ENCODE measurements around the gene TPBG.
"Not testable (repeated sequence)": the region's sequence is repeated elsewhere in the genome, so short reads cannot be mapped to it uniquely, and the experiment has no call there.

The TPBG gene

GRCh38 chr6:82376636-82377035, 13.0 kb downstream of the TPBG start:
- DNase-seq = no peak

DNA sequence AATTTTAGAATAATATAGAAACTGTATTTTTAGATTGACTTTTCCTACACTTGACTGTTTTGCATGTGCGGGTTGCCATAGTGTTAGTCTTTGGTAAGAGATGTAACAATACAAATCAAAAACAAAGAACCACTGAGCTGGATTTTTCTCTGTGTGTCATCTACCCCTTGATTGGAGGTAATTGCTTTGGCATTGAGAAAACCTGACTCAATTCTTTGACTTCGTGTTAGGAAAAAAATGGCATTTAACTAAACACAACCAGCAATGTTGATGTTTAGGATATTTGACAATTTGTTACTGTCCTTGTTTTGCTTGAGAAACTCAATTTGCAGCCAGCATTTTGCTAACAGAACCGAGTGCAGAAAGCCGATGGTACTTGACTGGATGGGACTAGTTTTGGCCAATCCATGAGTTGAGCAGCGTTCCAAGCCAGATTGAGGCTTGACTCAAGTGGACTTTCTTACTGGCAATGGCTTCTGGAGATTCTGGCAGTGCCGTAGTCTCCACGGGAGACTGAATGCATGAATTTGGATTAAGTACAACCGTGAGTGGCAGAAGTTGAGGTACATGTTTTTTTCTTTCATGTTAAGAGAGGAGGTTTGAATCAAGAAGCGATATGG, 17.1 kb downstream of the TPBG start:
- DNase-seq = no peak

GRCh38 chr6:82381278-82381677, 17.7 kb downstream of the TPBG start:
- no peak for DNase-seq

DNA sequence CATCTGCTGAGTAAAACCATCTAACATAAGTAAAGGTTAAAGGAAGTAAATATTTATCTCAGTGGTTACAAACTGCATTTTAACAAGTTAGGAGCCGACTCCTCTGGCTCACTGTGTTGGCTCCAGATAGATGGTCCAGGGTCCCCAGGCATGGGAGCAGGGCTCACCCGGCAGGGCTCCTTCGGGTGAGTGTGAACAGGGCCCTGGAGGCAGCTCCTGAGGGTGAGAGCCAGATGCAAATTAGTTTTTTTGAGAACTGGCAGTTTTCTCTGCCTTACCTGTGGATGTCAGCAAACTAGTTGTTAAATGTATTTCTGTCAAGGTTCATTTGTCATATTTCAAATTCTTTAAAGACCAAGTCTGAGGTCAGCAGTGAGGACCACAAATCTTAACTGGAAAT, 21.5 kb downstream of the TPBG start:
- no peak for DNase-seq

DNA sequence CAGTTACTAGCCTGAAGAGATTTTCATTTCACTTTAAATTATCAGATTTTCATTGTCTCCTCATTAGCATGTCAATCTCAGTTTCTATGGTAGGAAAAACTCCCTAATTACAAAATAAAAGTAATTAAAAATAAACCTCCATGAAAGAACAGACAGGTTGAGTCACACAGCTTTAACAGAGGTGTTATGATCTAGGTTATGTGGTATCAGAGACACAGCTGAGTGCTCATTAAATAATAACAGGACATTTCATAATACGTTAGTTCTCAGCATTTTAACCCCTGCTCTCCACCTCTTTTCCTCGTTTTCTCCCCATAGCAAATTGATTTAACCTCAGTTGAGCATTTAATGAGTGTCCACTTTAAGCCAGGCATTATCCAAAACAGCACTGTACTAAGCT, 21.9 kb downstream of the TPBG start:
- no peak for DNase-seq

DNA sequence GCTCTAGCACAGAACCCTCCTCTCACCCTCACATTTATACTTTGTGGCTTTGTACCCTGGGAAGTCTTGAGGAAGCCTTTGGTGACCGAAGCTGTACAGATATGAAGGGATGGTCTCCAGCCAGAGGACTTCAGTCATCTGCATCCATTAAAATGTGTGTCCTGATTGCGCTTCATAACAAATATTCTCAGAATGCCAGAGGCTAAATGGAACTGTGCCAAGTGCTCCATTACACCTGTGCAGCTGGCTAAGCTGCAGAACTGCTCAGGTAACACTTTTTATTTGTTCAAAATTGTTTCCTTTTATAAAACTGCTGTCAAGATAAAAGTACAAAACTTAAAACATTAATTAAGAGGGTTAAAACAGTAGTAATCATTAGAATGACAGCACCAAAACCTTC, 22.3 kb downstream of the TPBG start:
- DNase-seq = no peak

DNA sequence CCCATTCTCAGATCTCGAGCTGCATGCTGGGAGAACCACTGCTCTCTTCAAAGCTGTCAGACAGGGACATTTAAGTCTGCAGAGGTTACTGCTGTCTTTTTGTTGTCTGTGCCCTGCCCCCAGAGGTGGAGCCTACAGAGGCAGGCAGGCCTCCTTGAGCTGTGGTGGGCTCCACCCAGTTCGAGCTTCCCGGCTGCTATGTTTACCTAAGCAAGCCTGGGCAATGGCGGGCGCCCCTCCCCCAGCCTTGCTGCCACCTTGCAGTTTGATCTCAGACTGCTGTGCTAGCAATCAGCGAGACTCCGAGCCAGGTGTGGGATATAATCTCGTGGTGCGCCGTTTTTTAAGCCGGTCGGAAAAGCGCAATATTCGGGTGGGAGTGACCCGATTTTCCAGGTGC, 31.2 kb downstream of the TPBG start:
- not testable (repeated sequence) for DNase-seq

DNA sequence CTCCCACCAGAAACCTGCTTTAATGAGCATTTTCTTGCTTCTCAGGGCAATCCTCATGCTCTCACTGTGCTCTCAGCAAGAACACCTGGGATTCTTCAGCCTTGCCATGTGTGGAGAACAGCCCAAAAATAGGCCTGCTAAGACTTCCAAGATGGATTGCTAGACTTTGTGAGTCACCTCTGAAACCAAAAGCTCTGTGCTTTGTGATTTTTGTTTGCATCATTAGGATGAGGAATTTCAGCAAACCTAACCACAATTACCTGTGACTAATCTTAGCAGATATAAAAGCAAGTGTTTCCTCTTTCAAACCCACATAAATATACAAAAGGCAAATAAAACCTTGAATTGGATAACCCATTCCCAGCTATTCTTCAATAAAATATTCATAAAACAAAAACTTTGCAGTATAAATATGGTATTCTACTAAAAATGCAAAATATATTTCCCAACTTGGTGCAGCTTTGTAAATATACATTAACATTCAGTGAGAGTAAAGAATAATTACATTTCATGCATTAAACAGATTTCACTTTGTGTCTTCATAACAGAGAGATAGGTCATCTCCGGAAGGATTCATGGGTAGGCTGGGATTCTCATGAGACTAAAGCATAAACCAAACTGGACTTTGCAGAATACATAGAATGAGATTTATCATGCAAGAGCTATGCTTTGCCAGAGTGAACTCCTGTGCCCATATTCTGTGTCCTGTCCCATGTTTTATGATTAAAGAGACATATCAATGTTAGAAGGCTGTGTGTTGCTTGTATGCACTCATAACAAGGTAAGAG, 33.5 kb downstream of the TPBG start:
- DNase-seq = no peak

DNA sequence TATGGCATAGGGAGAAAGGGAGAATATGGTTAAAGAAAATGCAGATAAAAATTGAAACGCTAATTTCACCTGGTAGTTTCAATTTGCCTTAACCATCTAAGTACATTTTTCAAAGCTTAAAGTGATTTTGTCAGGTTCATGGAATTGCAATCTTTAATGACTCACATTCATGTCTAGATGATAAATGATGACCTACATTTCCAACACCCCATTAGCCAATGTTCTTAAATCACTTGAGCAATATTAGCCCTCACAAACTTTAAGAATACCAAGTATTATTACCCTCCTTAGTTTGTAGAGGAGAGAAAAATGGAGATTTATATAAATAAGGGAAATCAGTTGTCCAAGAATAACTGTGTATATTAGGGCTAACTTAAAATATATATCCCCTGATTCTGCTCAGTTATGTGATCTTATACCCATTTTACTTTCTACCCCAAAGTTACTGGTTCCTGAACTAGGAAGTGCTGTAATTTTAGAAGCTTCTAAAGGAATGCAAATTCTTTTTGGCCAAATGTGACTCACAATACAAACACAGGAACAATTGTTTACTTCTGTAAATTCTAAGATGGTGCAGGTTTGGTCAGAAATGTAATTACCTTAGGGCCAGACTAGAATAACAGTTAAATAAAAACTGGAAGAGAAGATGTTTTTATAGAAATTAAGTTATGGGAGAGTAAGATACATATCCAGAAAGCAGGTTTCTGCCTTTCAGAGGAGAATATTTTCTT, 34.5 kb downstream of the TPBG start:
- DNase-seq = no peak

DNA sequence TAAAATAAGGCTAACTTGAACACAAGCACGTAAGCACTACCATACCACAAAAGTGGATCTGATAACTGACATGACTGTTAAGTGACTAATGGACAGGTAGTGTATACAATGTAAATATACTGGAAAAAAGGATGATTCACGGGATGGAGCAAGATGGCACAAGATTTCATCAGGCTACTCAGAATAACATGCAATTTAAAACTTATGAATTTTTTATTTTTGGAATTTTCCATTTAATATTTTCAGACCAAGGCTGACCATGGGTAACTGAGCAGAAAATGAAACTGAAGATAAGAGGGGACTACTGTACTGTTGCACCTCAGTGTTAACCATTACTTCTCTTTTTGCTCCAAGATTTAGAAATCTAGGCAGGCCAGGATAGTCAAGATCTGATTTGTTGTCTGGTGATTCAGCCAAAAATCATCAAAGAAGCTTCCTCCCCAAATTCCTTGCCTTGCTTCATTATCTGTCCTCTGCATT, 45.4 kb downstream of the TPBG start:
- DNase-seq = no peak

DNA sequence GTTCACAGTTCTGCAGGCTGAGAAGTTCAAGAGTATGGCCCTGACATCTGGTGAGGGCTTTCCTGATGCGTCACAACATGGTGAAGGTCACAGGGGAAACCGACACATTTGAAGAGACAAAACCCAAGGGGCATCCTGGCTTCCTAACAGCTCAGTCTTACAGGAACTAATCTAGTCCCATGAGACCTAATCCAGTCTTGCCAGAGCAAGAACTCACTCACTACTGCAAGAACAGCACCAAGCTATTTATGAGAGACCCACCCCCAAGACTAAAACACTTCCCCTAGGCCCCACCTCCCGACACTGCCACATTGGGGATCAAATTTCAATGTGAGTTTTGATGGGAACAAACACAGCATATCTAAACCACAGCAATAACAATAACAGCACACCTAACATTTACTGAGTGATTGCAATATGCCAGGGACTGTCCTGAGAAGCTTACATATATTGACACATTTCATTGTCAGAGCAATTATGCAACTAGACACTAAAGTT, 46.6 kb downstream of the TPBG start:
- no peak for DNase-seq

DNA sequence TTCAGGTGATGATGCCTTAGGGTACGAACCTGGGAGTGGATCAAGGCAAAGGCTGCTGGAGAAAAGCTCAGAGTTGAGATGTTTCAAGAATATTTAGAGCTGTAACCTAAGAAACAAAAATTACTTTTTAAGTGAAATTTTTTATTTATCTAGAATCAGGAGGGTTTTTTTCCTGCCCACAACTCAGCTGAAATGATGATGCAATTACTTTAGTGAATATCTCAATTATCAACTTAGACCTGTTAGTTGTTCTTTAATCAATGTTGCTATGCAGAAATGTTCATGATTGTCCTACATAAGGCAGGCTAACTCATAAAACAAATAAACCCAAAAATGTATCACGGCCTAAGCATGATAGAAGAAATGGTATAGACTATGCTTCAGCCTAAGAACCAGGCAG, 50.3 kb downstream of the TPBG start:
- no peak for DNase-seq

DNA sequence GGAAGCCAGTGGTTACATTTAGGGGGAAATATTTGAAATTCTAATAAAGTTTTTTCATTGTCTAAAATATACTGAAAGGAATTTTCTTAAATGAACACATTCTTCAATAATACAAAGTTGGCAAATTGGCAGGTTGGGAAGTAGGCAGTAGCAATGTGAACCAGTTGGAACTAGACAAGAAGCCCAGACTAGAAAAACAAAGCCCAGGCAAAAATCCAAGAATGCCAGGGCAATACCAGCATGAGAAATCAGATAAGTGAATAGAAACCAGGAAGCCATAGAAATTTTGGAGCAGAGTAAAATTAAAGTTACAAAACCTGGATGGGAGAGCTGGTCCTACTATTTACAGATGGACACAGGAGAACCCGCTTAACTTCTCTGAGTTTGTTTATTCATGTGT, 52.2 kb downstream of the TPBG start:
- no peak for DNase-seq

- DNase-seq = no peak
These were observed 52.7 kb downstream of the TPBG start for GRCh38 chr6:82416346-82416745.

All from stimulated activated CD4-positive, alpha-beta T cell treated with anti-CD3 and anti-CD28 coated beads, Interleukin-4, amount 100 ng/mL, for 1 hour (primary cell).